DOHH2 (cell line): ENCODE results near the gene MYOZ2.

Experiments
- H3F3A ChIP-seq: fragments of 200-600 bp; sonication (generic), shearing (Covaris generic); 2 replicates; pipeline ENCODE4 v1.6.0; 2016; ENCODE audit warnings: antibody characterized with exemption, mild to moderate bottlenecking; ENCODE audit not compliant: control insufficient read depth, insufficient read depth
- H3K27ac ChIP-seq: fragments of 200-600 bp; sonication (generic); 2 replicates; pipeline ENCODE4 v1.5.1; 2014; ENCODE audit warnings: low read depth, mild to moderate bottlenecking, low read length, moderate library complexity
- H3K27me3 ChIP-seq: fragments of 200-600 bp; sonication (generic); 2 replicates; pipeline ENCODE4 v1.6.1; 2014; ENCODE audit warnings: mild to moderate bottlenecking, low read length, mixed read lengths; ENCODE audit not compliant: control insufficient read depth
- H3K36me3 ChIP-seq: fragments of 200-600 bp; sonication (generic); 2 replicates; pipeline ENCODE4 v1.6.1; 2014; ENCODE audit warnings: mild to moderate bottlenecking, low read length, moderate library complexity, mixed read lengths; ENCODE audit not compliant: control insufficient read depth
- H3K4me1 ChIP-seq: fragments of 200-600 bp; sonication (generic); 2 replicates; pipeline ENCODE4 v1.6.1; 2014; ENCODE audit warnings: mild to moderate bottlenecking, low read length, mixed read lengths; ENCODE audit not compliant: control insufficient read depth
- H3K4me2 ChIP-seq: fragments of 200-600 bp; sonication (generic); 2 replicates; pipeline ENCODE4 v1.6.0; 2014; ENCODE audit warnings: mild to moderate bottlenecking, low read length, moderate library complexity
- H3K4me3 ChIP-seq: fragments of 200-600 bp; sonication (generic); 2 replicates; pipeline ENCODE4 v1.5.1; 2014; ENCODE audit warnings: mild to moderate bottlenecking, low read length, mixed read lengths
- H3K79me2 ChIP-seq: fragments of 200-600 bp; sonication (generic); 2 replicates; pipeline ENCODE4 v1.6.1; 2014; ENCODE audit warnings: mild to moderate bottlenecking, low read length, mixed read lengths; ENCODE audit not compliant: control insufficient read depth
- H3K9me2 ChIP-seq: fragments of 200-600 bp; sonication (generic); replicated peaks from 2 replicates; pipeline ENCODE4 v1.6.1; 2014; ENCODE audit warnings: mild to moderate bottlenecking, low read length, mixed read lengths; ENCODE audit not compliant: control insufficient read depth
- H3K9me3 ChIP-seq: fragments of 200-600 bp; sonication (generic); 2 replicates; pipeline ENCODE4 v1.6.1; 2014; ENCODE audit warnings: antibody characterized with exemption, low read length, mixed read lengths; ENCODE audit not compliant: control insufficient read depth, insufficient read depth
- H4K20me1 ChIP-seq: fragments of 200-600 bp; sonication (generic); 2 replicates; pipeline ENCODE4 v1.6.0; 2014; ENCODE audit warnings: low read depth, mild to moderate bottlenecking, antibody characterized with exemption, low read length, moderate library complexity; ENCODE audit not compliant: control insufficient read depth, insufficient read depth
- CTCF ChIP-seq: fragments of 200-600 bp; sonication (generic); IDR thresholded peaks from one replicate; pipeline ENCODE4 v1.5.1; 2014; ENCODE audit warnings: antibody characterized with exemption, mild to moderate bottlenecking, low read depth, low read length; ENCODE audit not compliant: poor library complexity, severe bottlenecking
- EZH2phosphoT487 ChIP-seq: fragments of 200-600 bp; sonication (generic); IDR thresholded peaks from 2 replicates; pipeline ENCODE4 v1.6.1; 2017; ENCODE audit warnings: borderline replicate concordance, mild to moderate bottlenecking, antibody characterized with exemption, low read length, moderate library complexity, mixed read lengths

The MYOZ2 gene

GRCh38 chr4:119227690-119228089 lies 92.1 kb downstream of the MYOZ2 start:
- no peak for TF ChIP-seq CTCF
- TF ChIP-seq EZH2phosphoT487 = no peak
- no peak overlapping the region for H3K27ac ChIP-seq
- H3K79me2 ChIP-seq = peaks cover 99% of the 10 kb centered on the region
- no peaks in the 10 kb centered on the region for H3K27me3 ChIP-seq
- peaks cover 10% of the 10 kb centered on the region; the same call in 1 of the 2 replicates for H4K20me1 ChIP-seq
- H3K4me3 ChIP-seq = no peak overlapping the region
- H3F3A ChIP-seq = peaks cover 10% of the 10 kb centered on the region
- H3K4me2 ChIP-seq = no peak overlapping the region
- no peaks in the 10 kb centered on the region for H3K9me3 ChIP-seq
- H3K36me3 ChIP-seq = peaks cover 90% of the 10 kb centered on the region
- H3K9me2 ChIP-seq = no peaks in the 10 kb centered on the region
- peaks cover 34% of the 10 kb centered on the region for H3K4me1 ChIP-seq

- Histone ChIP-seq H3K36me3 (peaks cover 87% of the 10 kb centered on the region), H3K27ac (no peak overlapping the region), H3F3A (peaks cover 14% of the 10 kb centered on the region), H4K20me1 (peaks cover 12% of the 10 kb centered on the region), H3K9me3 (no peaks in the 10 kb centered on the region), H3K79me2 (peaks cover 99% of the 10 kb centered on the region), H3K4me2 (no peak overlapping the region), H3K4me3 (no peak overlapping the region), H3K27me3 (no peaks in the 10 kb centered on the region), H3K9me2 (no peaks in the 10 kb centered on the region), H3K4me1 (peaks cover 40% of the 10 kb centered on the region)
- TF ChIP-seq EZH2phosphoT487 (no peak), CTCF (no peak)
These were observed 92.8 kb downstream of the MYOZ2 start for GRCh38 chr4:119228406-119228805.

- Histone ChIP-seq H3K36me3 (peaks cover 89% of the 10 kb centered on the region), H3K27me3 (no peaks in the 10 kb centered on the region), H4K20me1 (peaks cover 20% of the 10 kb centered on the region), H3F3A (peaks cover 10% of the 10 kb centered on the region), H3K27ac (no peak overlapping the region), H3K4me2 (no peak overlapping the region), H3K4me1 (peaks cover 52% of the 10 kb centered on the region), H3K79me2 (peaks cover 100% of the 10 kb centered on the region), H3K4me3 (no peak overlapping the region), H3K9me3 (no peaks in the 10 kb centered on the region), H3K9me2 (no peaks in the 10 kb centered on the region)
- TF ChIP-seq EZH2phosphoT487 (no peak), CTCF (no peak)
These were observed 94.5 kb downstream of the MYOZ2 start for GRCh38 chr4:119229908-119230687.
